Trophoblast cell (in vitro differentiated cells and primary cell): ENCODE data around the gene KCNQ1.

Source experiments
- DNase-seq, 2 donors: peaks; one replicate each; pipeline ENCODE4 v3.0.0-alpha.2; 2016
- H2AFZ ChIP-seq: 2 replicates; pipeline ENCODE4 v1.6.1; 2013; ENCODE audit warnings: low read length, moderate library complexity, mild to moderate bottlenecking; ENCODE audit not compliant: insufficient read depth, poor library complexity
- H2AK5ac ChIP-seq: 2 replicates; pipeline ENCODE4 v1.6.1; 2013; ENCODE audit warnings: mild to moderate bottlenecking, low read length
- H2BK120ac ChIP-seq: 2 replicates; pipeline ENCODE4 v1.6.1; 2013; ENCODE audit warnings: low read length, mild to moderate bottlenecking, moderate library complexity; ENCODE audit not compliant: insufficient read depth, poor library complexity
- H2BK12ac ChIP-seq: 2 replicates; pipeline ENCODE4 v1.6.1; 2013; ENCODE audit warnings: mild to moderate bottlenecking, low read length, moderate library complexity
- H2BK5ac ChIP-seq: 2 replicates; pipeline ENCODE4 v1.6.1; 2013; ENCODE audit warnings: low read length, low read depth, moderate library complexity, mild to moderate bottlenecking; ENCODE audit not compliant: poor library complexity
- H3K14ac ChIP-seq: 2 replicates; pipeline ENCODE4 v1.6.1; 2013; ENCODE audit warnings: mild to moderate bottlenecking, low read length
- H3K18ac ChIP-seq: 2 replicates; pipeline ENCODE4 v1.6.1; 2013; ENCODE audit warnings: mild to moderate bottlenecking, low read length
- H3K23ac ChIP-seq: 2 replicates; pipeline ENCODE4 v1.6.1; 2013; ENCODE audit warnings: low read length
- H3K27ac ChIP-seq: 2 replicates; pipeline ENCODE4 v1.5.1; 2013; ENCODE audit warnings: low read depth, mild to moderate bottlenecking, inconsistent platforms, low read length, moderate library complexity
- H3K27me3 ChIP-seq: 2 replicates; pipeline ENCODE4 v1.6.1; 2013; ENCODE audit warnings: inconsistent platforms, mild to moderate bottlenecking, low read length, moderate library complexity; ENCODE audit not compliant: insufficient read depth
- H3K36me3 ChIP-seq, 2 experiments: 1 replicate in 1 of 2; 2 replicates in 1 of 2; pipeline ENCODE4 v1.6.1; 2013; ENCODE audit warnings: low read length in 2 of 2, mild to moderate bottlenecking in 2 of 2, moderate library complexity in 1 of 2; ENCODE audit not compliant: insufficient read depth in 2 of 2, control insufficient read depth in 1 of 2
- H3K4ac ChIP-seq: 2 replicates; pipeline ENCODE4 v1.6.1; 2013; ENCODE audit warnings: low read depth, mild to moderate bottlenecking, low read length, moderate library complexity
- H3K4me1 ChIP-seq, 2 experiments: 1 replicate in 1 of 2; 2 replicates in 1 of 2; pipeline ENCODE4 v1.6.1; 2013; ENCODE audit warnings: low read length in 2 of 2, mild to moderate bottlenecking in 2 of 2, moderate library complexity in 1 of 2; ENCODE audit not compliant: insufficient read depth in 2 of 2, control insufficient read depth in 1 of 2
- H3K4me2 ChIP-seq: 2 replicates; pipeline ENCODE4 v1.6.1; 2013; ENCODE audit warnings: inconsistent platforms, mild to moderate bottlenecking, low read length, moderate library complexity
- H3K4me3 ChIP-seq: 2 replicates; pipeline ENCODE4 v1.5.1; 2013; ENCODE audit warnings: mild to moderate bottlenecking, low read depth, low read length, inconsistent platforms
- H3K79me1 ChIP-seq: one replicate; pipeline ENCODE4 v1.6.1; 2013; ENCODE audit warnings: low read length
- H3K79me2 ChIP-seq: 2 replicates; pipeline ENCODE4 v1.6.1; 2013; ENCODE audit warnings: low read length, mild to moderate bottlenecking; ENCODE audit not compliant: control insufficient read depth, insufficient read depth, poor library complexity
- H3K9ac ChIP-seq: 2 replicates; pipeline ENCODE4 v1.6.1; 2013; ENCODE audit warnings: mild to moderate bottlenecking, low read length
- H3K9me3 ChIP-seq: 2 replicates; pipeline ENCODE4 v1.6.1; 2013; ENCODE audit warnings: low read depth, mild to moderate bottlenecking, control low read depth, inconsistent platforms, low read length; ENCODE audit not compliant: insufficient read depth
- H4K12ac ChIP-seq: 2 replicates; pipeline ENCODE4 v1.6.1; 2013; ENCODE audit warnings: low read depth, mild to moderate bottlenecking, low read length, moderate library complexity
- H4K8ac ChIP-seq: 2 replicates; pipeline ENCODE4 v1.6.1; 2013; ENCODE audit warnings: low read depth, mild to moderate bottlenecking, low read length, moderate library complexity
- H4K91ac ChIP-seq: one replicate; pipeline ENCODE4 v1.6.1; 2013; ENCODE audit warnings: low read depth, mild to moderate bottlenecking, low read length, moderate library complexity
- WGBS: extraction: QIAGEN DNeasy Blood & Tissue Kit; methylation state at CpG from one replicate; pipeline ENCODE4 v1.1.7; 2013; ENCODE audit warnings: missing lambda C conversion rate; ENCODE audit not compliant: insufficient read length, insufficient coverage; ENCODE audit errors: extremely low coverage; 5-methylcytosine and 5-hydroxymethylcytosine counted together

KCNQ1 gene

GRCh38 chr11:2853401-2853800 is 408.6 kb downstream of the KCNQ1 start:
- no peak overlapping the region for H3K4me3 ChIP-seq
- no peak overlapping the region for H2AK5ac ChIP-seq
- peaks cover 2% of the 10 kb centered on the region for H3K79me1 ChIP-seq
- H2BK12ac ChIP-seq, result no peak overlapping the region
- no peak overlapping the region for H3K9ac ChIP-seq
- no peak overlapping the region for H4K91ac ChIP-seq
- H3K18ac ChIP-seq, result no peak overlapping the region
- H2BK120ac ChIP-seq, result no peak overlapping the region
- no peak overlapping the region for H2BK5ac ChIP-seq
- H3K4me2 ChIP-seq, result no peak overlapping the region
- H3K27ac ChIP-seq, result no peak overlapping the region
- WGBS, result no CpG with 5 or more reads among the region's 12 CpGs
- H3K79me2 ChIP-seq, result no peaks in the 10 kb centered on the region
- no peaks in the 10 kb centered on the region for H3K27me3 ChIP-seq
- no peak overlapping the region for H4K8ac ChIP-seq
- H3K14ac ChIP-seq, result no peak overlapping the region
- no peak overlapping the region for H4K12ac ChIP-seq
- DNase-seq, result no peak
- H3K9me3 ChIP-seq, result no peaks in the 10 kb centered on the region
- no peak overlapping the region for H2AFZ ChIP-seq
- H3K4me1 ChIP-seq, result peaks cover 0 to 2% of the 10 kb centered on the region in 2 experiments
- H3K23ac ChIP-seq, result no peak overlapping the region
- H3K4ac ChIP-seq, result no peak overlapping the region
- H3K36me3 ChIP-seq, result no peaks in the 10 kb centered on the region

GRCh38 chr11:2853997-2854560 is 409.3 kb downstream of the KCNQ1 start:
- no peaks in the 10 kb centered on the region for H3K27me3 ChIP-seq
- no peak overlapping the region for H3K9ac ChIP-seq
- H3K18ac ChIP-seq, result no peak overlapping the region

GRCh38 chr11:2855162-2855561 is 410.4 kb downstream of the KCNQ1 start:
- Histone ChIP-seq H4K12ac (no peak overlapping the region), H3K79me2 (no peaks in the 10 kb centered on the region), H3K18ac (no peak overlapping the region), H2AFZ (no peak overlapping the region), H3K27me3 (no peaks in the 10 kb centered on the region), H3K23ac (no peak overlapping the region), H4K8ac (no peak overlapping the region), H2BK12ac (no peak overlapping the region), H3K4me3 (no peak overlapping the region), H3K9me3 (no peaks in the 10 kb centered on the region), H3K27ac (no peak overlapping the region), H3K9ac (no peak overlapping the region), H3K36me3 (no peaks in the 10 kb centered on the region), H3K4me1 (no peaks in the 10 kb centered on the region), H3K4ac (no peak overlapping the region), H4K91ac (no peak overlapping the region), H3K14ac (no peak overlapping the region), H2BK120ac (no peak overlapping the region), H3K79me1 (no peaks in the 10 kb centered on the region), H2BK5ac (no peak overlapping the region), H2AK5ac (no peak overlapping the region), H3K4me2 (no peak overlapping the region)
- no CpG with 5 or more reads among the region's 8 CpGs for WGBS
- DNase-seq, result no peak

More at GRCh38 chr11:2853997-2854560, 409.3 kb downstream of the KCNQ1 start:
- Histone ChIP-seq H3K23ac (no peak overlapping the region), H2BK120ac (no peak overlapping the region), H3K79me1 (no peaks in the 10 kb centered on the region), H3K79me2 (no peaks in the 10 kb centered on the region), H3K4ac (no peak overlapping the region), H3K4me3 (no peak overlapping the region), H4K91ac (no peak overlapping the region), H2AK5ac (no peak overlapping the region), H2AFZ (no peak overlapping the region), H2BK5ac (no peak overlapping the region), H4K12ac (no peak overlapping the region), H3K4me2 (no peak overlapping the region), H3K9me3 (no peaks in the 10 kb centered on the region), H3K14ac (no peak overlapping the region), H4K8ac (no peak overlapping the region), H3K4me1 (no peaks in the 10 kb centered on the region), H3K27ac (no peak overlapping the region), H2BK12ac (no peak overlapping the region), H3K36me3 (no peaks in the 10 kb centered on the region)
- DNase-seq, result no peak
- WGBS, result 100% methylated on average over 5 of the region's 7 CpGs

GRCh38 chr11:2857276-2857675 is 412.5 kb downstream of the KCNQ1 start:
- Histone ChIP-seq H3K4ac (no peak overlapping the region), H3K4me2 (no peak overlapping the region), H2AK5ac (no peak overlapping the region), H3K79me2 (no peaks in the 10 kb centered on the region), H4K8ac (no peak overlapping the region), H3K14ac (no peak overlapping the region), H3K18ac (no peak overlapping the region), H3K27ac (no peak overlapping the region), H2BK5ac (no peak overlapping the region), H2BK120ac (no peak overlapping the region), H3K79me1 (no peaks in the 10 kb centered on the region), H3K9ac (no peak overlapping the region), H3K4me3 (no peak overlapping the region), H3K36me3 (no peaks in the 10 kb centered on the region), H4K91ac (no peak overlapping the region), H3K9me3 (no peaks in the 10 kb centered on the region), H3K4me1 (peaks cover 4 to 5% of the 10 kb centered on the region in 2 experiments), H4K12ac (no peak overlapping the region), H3K27me3 (peaks cover 12% of the 10 kb centered on the region), H3K23ac (no peak overlapping the region), H2AFZ (no peak overlapping the region), H2BK12ac (no peak overlapping the region)
- DNase-seq, result no peak
- WGBS, result no CpG with 5 or more reads among the region's 11 CpGs
